Memory B cell (primary cell): ENCODE measurements around the gene PTGDR2.

Experiments
- ATAC-seq: fragments of 150-1000 bp; cut with Tn5 transposase; 2 replicates; pipeline ENCODE4 v1.10.0; 2021; ENCODE audit warnings: low read depth, mild to moderate bottlenecking, moderate library complexity
- DNase-seq, 2 donors: peaks; one replicate each; pipeline ENCODE4 v3.0.0; 2022; ENCODE audit warnings: low spot score in 2 of 2
- H3K27ac Mint-ChIP-seq: one replicate; pipeline ENCODE4 v1.8.0; 2022; ENCODE audit warnings: mild to moderate bottlenecking, moderate library complexity, mixed read lengths
- H3K27me3 Mint-ChIP-seq: one replicate; pipeline ENCODE4 v1.8.0; 2022; ENCODE audit warnings: mixed read lengths
- H3K36me3 Mint-ChIP-seq: one replicate; pipeline ENCODE4 v1.8.0; 2022; ENCODE audit warnings: mild to moderate bottlenecking, mixed read lengths
- H3K4me1 Mint-ChIP-seq: one replicate; pipeline ENCODE4 v1.8.0; 2022; ENCODE audit warnings: mixed read lengths
- H3K4me3 Mint-ChIP-seq: one replicate; pipeline ENCODE4 v1.8.0; 2022; ENCODE audit warnings: mild to moderate bottlenecking, moderate library complexity, mixed read lengths
- H3K9me3 Mint-ChIP-seq: one replicate; pipeline ENCODE4 v1.8.0; 2022; ENCODE audit warnings: mixed read lengths

Gene PTGDR2

GRCh38 chr11:60879971-60880588 is 24.3 kb upstream of the PTGDR2 start:
- Mint-ChIP-seq H3K9me3 (no peaks in the 10 kb centered on the region), H3K4me1 (peaks cover 5% of the 10 kb centered on the region), H3K27ac (no peak overlapping the region), H3K36me3 (peaks cover 26% of the 10 kb centered on the region), H3K27me3 (no peaks in the 10 kb centered on the region), H3K4me3 (no peak overlapping the region)
- no peak for DNase-seq
- no peak for ATAC-seq

GRCh38 chr11:60879104-60879503 is 23.4 kb upstream of the PTGDR2 start:
- no peak for DNase-seq
- H3K27ac Mint-ChIP-seq = no peak overlapping the region
- no peaks in the 10 kb centered on the region for H3K27me3 Mint-ChIP-seq
- H3K4me3 Mint-ChIP-seq = no peak overlapping the region
- no peak for ATAC-seq
- peaks cover 4% of the 10 kb centered on the region for H3K4me1 Mint-ChIP-seq
- H3K9me3 Mint-ChIP-seq = no peaks in the 10 kb centered on the region
- peaks cover 25% of the 10 kb centered on the region for H3K36me3 Mint-ChIP-seq

- peaks cover 2% of the 10 kb centered on the region for H3K4me1 Mint-ChIP-seq
- no peak overlapping the region for H3K27ac Mint-ChIP-seq
- H3K9me3 Mint-ChIP-seq = no peaks in the 10 kb centered on the region
- DNase-seq = no peak
- H3K27me3 Mint-ChIP-seq = no peaks in the 10 kb centered on the region
- ATAC-seq = no peak
- H3K36me3 Mint-ChIP-seq = peaks cover 21% of the 10 kb centered on the region
- H3K4me3 Mint-ChIP-seq = no peak overlapping the region
These were observed 22.7 kb upstream of the PTGDR2 start for GRCh38 chr11:60878245-60879101.

GRCh38 chr11:60876168-60876485 is 20.4 kb upstream of the PTGDR2 start:
- Mint-ChIP-seq H3K4me1 (peaks cover 2% of the 10 kb centered on the region), H3K36me3 (peaks cover 8% of the 10 kb centered on the region), H3K27me3 (no peaks in the 10 kb centered on the region), H3K27ac (no peak overlapping the region), H3K4me3 (no peak overlapping the region), H3K9me3 (no peaks in the 10 kb centered on the region)
- ATAC-seq (no peak), DNase-seq (no peak)

GRCh38 chr11:60875366-60876167 is 19.8 kb upstream of the PTGDR2 start:
- ATAC-seq (no peak), DNase-seq (no peak)
- H3K27me3 Mint-ChIP-seq = no peaks in the 10 kb centered on the region
- no peak overlapping the region for H3K4me3 Mint-ChIP-seq
- H3K4me1 Mint-ChIP-seq = peaks cover 2% of the 10 kb centered on the region
- no peaks in the 10 kb centered on the region for H3K9me3 Mint-ChIP-seq
- no peak overlapping the region for H3K27ac Mint-ChIP-seq
- peaks cover 6% of the 10 kb centered on the region for H3K36me3 Mint-ChIP-seq

- H3K27ac Mint-ChIP-seq = no peak overlapping the region
These were observed 18.9 kb upstream of the PTGDR2 start for GRCh38 chr11:60874421-60875365.

GRCh38 chr11:60873533-60873932 is 17.8 kb upstream of the PTGDR2 start:
- ATAC-seq (no peak), DNase-seq (no peak)
- H3K36me3 Mint-ChIP-seq = peaks cover 2% of the 10 kb centered on the region
- peaks cover 2% of the 10 kb centered on the region for H3K4me1 Mint-ChIP-seq
- no peak overlapping the region for H3K4me3 Mint-ChIP-seq
- no peak overlapping the region for H3K27ac Mint-ChIP-seq
- peaks cover 4% of the 10 kb centered on the region for H3K27me3 Mint-ChIP-seq
- no peaks in the 10 kb centered on the region for H3K9me3 Mint-ChIP-seq

More at GRCh38 chr11:60874421-60875365, 18.9 kb upstream of the PTGDR2 start:
- ATAC-seq = no peak
- Mint-ChIP-seq H3K4me3 (no peak overlapping the region), H3K36me3 (peaks cover 4% of the 10 kb centered on the region), H3K9me3 (no peaks in the 10 kb centered on the region), H3K4me1 (peaks cover 2% of the 10 kb centered on the region), H3K27me3 (peaks cover under 1% of the 10 kb centered on the region)
- DNase-seq = no peak

GRCh38 chr11:60872961-60873524 is 17.3 kb upstream of the PTGDR2 start:
- Mint-ChIP-seq H3K4me1 (peaks cover 2% of the 10 kb centered on the region), H3K27me3 (peaks cover 4% of the 10 kb centered on the region), H3K9me3 (no peaks in the 10 kb centered on the region), H3K4me3 (no peak overlapping the region), H3K36me3 (peaks cover 2% of the 10 kb centered on the region), H3K27ac (no peak overlapping the region)
- no peak for ATAC-seq
- no peak for DNase-seq

- peaks cover 2% of the 10 kb centered on the region for H3K4me1 Mint-ChIP-seq
- no peak overlapping the region for H3K27ac Mint-ChIP-seq
- DNase-seq (no peak), ATAC-seq (no peak)
- H3K4me3 Mint-ChIP-seq = no peak overlapping the region
- H3K27me3 Mint-ChIP-seq = peaks cover 4% of the 10 kb centered on the region
- no peaks in the 10 kb centered on the region for H3K36me3 Mint-ChIP-seq
- no peaks in the 10 kb centered on the region for H3K9me3 Mint-ChIP-seq
These were observed 16.6 kb upstream of the PTGDR2 start for GRCh38 chr11:60872124-60872960.

- H3K36me3 Mint-ChIP-seq = no peaks in the 10 kb centered on the region
- H3K27ac Mint-ChIP-seq = no peak overlapping the region
- H3K27me3 Mint-ChIP-seq = peaks cover 4% of the 10 kb centered on the region
- peaks cover 2% of the 10 kb centered on the region for H3K4me1 Mint-ChIP-seq
- no peak for ATAC-seq
- H3K4me3 Mint-ChIP-seq = no peak overlapping the region
- DNase-seq = no peak
- H3K9me3 Mint-ChIP-seq = no peaks in the 10 kb centered on the region
These were observed 15.8 kb upstream of the PTGDR2 start for GRCh38 chr11:60871378-60872061.

- H3K36me3 Mint-ChIP-seq = no peaks in the 10 kb centered on the region
- no peak overlapping the region for H3K4me3 Mint-ChIP-seq
- ATAC-seq = no peak
- no peaks in the 10 kb centered on the region for H3K9me3 Mint-ChIP-seq
- no peak for DNase-seq
- H3K27ac Mint-ChIP-seq = no peak overlapping the region
- peaks cover 4% of the 10 kb centered on the region for H3K27me3 Mint-ChIP-seq
- H3K4me1 Mint-ChIP-seq = peaks cover 2% of the 10 kb centered on the region
These were observed 15.1 kb upstream of the PTGDR2 start for GRCh38 chr11:60870733-60871377.

GRCh38 chr11:60870276-60870675 is 14.5 kb upstream of the PTGDR2 start:
- no peak for DNase-seq
- H3K4me1 Mint-ChIP-seq = peaks cover 2% of the 10 kb centered on the region
- H3K4me3 Mint-ChIP-seq = no peak overlapping the region
- peaks cover 4% of the 10 kb centered on the region for H3K27me3 Mint-ChIP-seq
- no peak overlapping the region for H3K27ac Mint-ChIP-seq
- H3K9me3 Mint-ChIP-seq = no peaks in the 10 kb centered on the region
- no peaks in the 10 kb centered on the region for H3K36me3 Mint-ChIP-seq
- ATAC-seq = no peak
